Endodermal cell (in vitro differentiated cells): ENCODE data around the gene ZFR2. TPM values are rescaled to one million over a fixed set of nuclear protein-coding genes. Genes with fewer than 3 reads are reported as not detected.
A peak's percentile ranks its signal among the peaks of the same experiment; 100 is the strongest.

Experiments
- DNase-seq: peaks from one replicate; pipeline ENCODE4 v3.0.0-alpha.2; 2017
- H3K27ac ChIP-seq: 2 replicates; pipeline ENCODE4 v1.5.1; 2013; ENCODE audit warnings: mild to moderate bottlenecking, low read depth, low read length, moderate library complexity
- H3K27me3 ChIP-seq: 2 replicates; pipeline ENCODE4 v1.6.1; 2013; ENCODE audit warnings: mild to moderate bottlenecking, low read length, moderate library complexity; ENCODE audit not compliant: insufficient read depth, control insufficient read depth, poor library complexity, severe bottlenecking
- H3K36me3 ChIP-seq: 2 replicates; pipeline ENCODE4 v1.7.0; 2013; ENCODE audit warnings: mild to moderate bottlenecking, low read length, moderate library complexity; ENCODE audit not compliant: control insufficient read depth, insufficient read depth
- H3K4me1 ChIP-seq: one replicate; pipeline ENCODE4 v1.7.0; 2013; ENCODE audit warnings: low read length; ENCODE audit not compliant: control insufficient read depth, insufficient read depth
- H3K4me3 ChIP-seq: 2 replicates; pipeline ENCODE4 v1.5.1; 2013; ENCODE audit warnings: mild to moderate bottlenecking, low read length, moderate library complexity
- H3K9ac ChIP-seq: 2 replicates; pipeline ENCODE4 v1.6.1; 2013; ENCODE audit warnings: mild to moderate bottlenecking, low read length, moderate library complexity; ENCODE audit not compliant: poor library complexity, severe bottlenecking; ENCODE audit errors: extremely low read depth
- H3K9me3 ChIP-seq: 2 replicates; pipeline ENCODE4 v1.6.1; 2013; ENCODE audit warnings: mild to moderate bottlenecking, low read length, moderate library complexity; ENCODE audit not compliant: control insufficient read depth
- H3K27ac Mint-ChIP-seq: 2 replicates; pipeline ENCODE4 v1.8.0; 2020; ENCODE audit warnings: mixed read lengths
- H3K27me3 Mint-ChIP-seq: 2 replicates; pipeline ENCODE4 v1.8.0; 2021; ENCODE audit warnings: mild to moderate bottlenecking, mixed read lengths; ENCODE audit not compliant: insufficient read depth
- H3K36me3 Mint-ChIP-seq: 2 replicates; pipeline ENCODE4 v1.8.0; 2020; ENCODE audit warnings: low read depth, mixed read lengths
- H3K4me1 Mint-ChIP-seq: 2 replicates; pipeline ENCODE4 v1.8.0; 2020; ENCODE audit warnings: mixed read lengths
- H3K4me3 Mint-ChIP-seq: 2 replicates; pipeline ENCODE4 v1.8.0; 2020; ENCODE audit warnings: mild to moderate bottlenecking, moderate library complexity, mixed read lengths
- H3K9me3 Mint-ChIP-seq: 2 replicates; pipeline ENCODE4 v1.8.0; 2020; ENCODE audit warnings: mild to moderate bottlenecking, mixed read lengths
- CTCF ChIP-seq: fragments of 200-600 bp; sonication (generic); conservative IDR thresholded peaks from 2 replicates; pipeline ENCODE4 v1.5.0; 2021; ENCODE audit warnings: antibody characterized with exemption, mild to moderate bottlenecking
- WGBS, 2 experiments: methylation state at CpG; one replicate each; pipeline versions ENCODE4 v1.1.5 to v1.1.7; 2013; ENCODE audit warnings: missing lambda C conversion rate in 2 of 2, mixed read lengths in 1 of 2; ENCODE audit not compliant: insufficient coverage in 1 of 2, insufficient read length in 1 of 2; 5-methylcytosine and 5-hydroxymethylcytosine counted together
- total RNA-seq, 2 donors: library from RNA; stranded (reverse); fragmentation: NEBNext Ultra II Directional in 1 of 2; extraction: Animal tissue kit (Norgen Biotek cat#: 25700) in 1 of 2; gene quantifications; 2 replicates in 1 of 2; 3 replicates in 1 of 2; pipeline ENCODE4 v1.2.1, GENCODE V29; 2021

The ZFR2 gene
- total RNA-seq, 2 donors from 2014 or later, result 16.4 to 24.6 TPM

GRCh38 chr19:3803114-3803888 is 65.5 kb downstream of the ZFR2 start:
- Mint-ChIP-seq H3K4me3 (no peak overlapping the region), H3K4me1 (no peaks in the 10 kb centered on the region), H3K27ac (peak overlapping the region; percentile 64), H3K27me3 (peaks cover 36% of the 10 kb centered on the region), H3K36me3 (no peaks in the 10 kb centered on the region), H3K9me3 (no peaks in the 10 kb centered on the region)
- Histone ChIP-seq H3K36me3 (no peaks in the 10 kb centered on the region), H3K27ac (no peak overlapping the region), H3K27me3 (peaks cover 33% of the 10 kb centered on the region), H3K4me3 (no peak overlapping the region), H3K9ac (no peak overlapping the region), H3K9me3 (no peaks in the 10 kb centered on the region), H3K4me1 (no peaks in the 10 kb centered on the region)
- peak; percentile 40 for DNase-seq
- WGBS, 2 experiments, result 91 to 95% methylated on average over 4 to 21 of the region's 24 CpGs
- TF ChIP-seq CTCF, result no peak

- peak overlapping the region; percentile 53 for H3K4me3 ChIP-seq
- peaks cover 39% of the 10 kb centered on the region for H3K27me3 Mint-ChIP-seq
- H3K36me3 ChIP-seq, result no peaks in the 10 kb centered on the region
- TF ChIP-seq CTCF, result peak; percentile 78
- no peak overlapping the region for H3K9ac ChIP-seq
- H3K27ac ChIP-seq, result no peak overlapping the region
- no peaks in the 10 kb centered on the region for H3K36me3 Mint-ChIP-seq
- no peaks in the 10 kb centered on the region for H3K4me1 ChIP-seq
- 4 to 7% methylated on average over 9 to 46 of the region's 46 CpGs for WGBS, 2 experiments
- H3K9me3 ChIP-seq, result no peaks in the 10 kb centered on the region
- peaks cover 33% of the 10 kb centered on the region for H3K27me3 ChIP-seq
- peak overlapping the region; percentile 40 for H3K4me3 Mint-ChIP-seq
- peaks cover 4% of the 10 kb centered on the region for H3K9me3 Mint-ChIP-seq
- DNase-seq, result peak; percentile 90
- H3K4me1 Mint-ChIP-seq, result no peaks in the 10 kb centered on the region
- H3K27ac Mint-ChIP-seq, result no peak overlapping the region
Observed at GRCh38 chr19:3801412-3802096, 67.3 kb downstream of the ZFR2 start.

- peaks cover 40% of the 10 kb centered on the region for H3K27me3 Mint-ChIP-seq
- H3K4me3 Mint-ChIP-seq, result peak overlapping the region; percentile 40
- no peak overlapping the region for H3K27ac Mint-ChIP-seq
- no peaks in the 10 kb centered on the region for H3K36me3 Mint-ChIP-seq
- no peak overlapping the region for H3K27ac ChIP-seq
- no peaks in the 10 kb centered on the region for H3K4me1 Mint-ChIP-seq
- H3K9me3 Mint-ChIP-seq, result peaks cover 7% of the 10 kb centered on the region
- peaks cover 33% of the 10 kb centered on the region for H3K27me3 ChIP-seq
- peak overlapping the region; percentile 53 for H3K4me3 ChIP-seq
- H3K9ac ChIP-seq, result no peak overlapping the region
- no peak for TF ChIP-seq CTCF
- WGBS, 2 experiments, result 54 to 60% methylated on average over 16 to 21 of the region's 21 CpGs
- H3K9me3 ChIP-seq, result no peaks in the 10 kb centered on the region
- no peaks in the 10 kb centered on the region for H3K36me3 ChIP-seq
- no peaks in the 10 kb centered on the region for H3K4me1 ChIP-seq
- DNase-seq, result no peak
Observed at GRCh38 chr19:3800996-3801395, 67.8 kb downstream of the ZFR2 start.
